Liver (tissue), 9 donors: ENCODE results near the gene HRH1. TPM values are rescaled to one million over a fixed set of nuclear protein-coding genes. Genes with fewer than 3 reads are reported as not detected.
"Not testable (repeated sequence)": the region's sequence is repeated elsewhere in the genome, so short reads cannot be mapped to it uniquely, and the experiment has no call there.

Experiments
- DNase-seq: peaks from one replicate; pipeline ENCODE4 v3.0.0-alpha.2; 2017; ENCODE audit warnings: low spot score
- H3K27ac ChIP-seq, 2 donors: one replicate each; pipeline ENCODE4 v1.7.0; 2013; ENCODE audit warnings: inconsistent platforms in 2 of 2, low read length in 2 of 2, control low read depth in 1 of 2, low read depth in 1 of 2, mild to moderate bottlenecking in 1 of 2
- H3K27me3 ChIP-seq, 4 donors: one replicate each; pipeline versions ENCODE4 v1.6.1 to v1.7.0; 2013; ENCODE audit warnings: low read length in 3 of 4, inconsistent platforms in 1 of 4, mild to moderate bottlenecking in 1 of 4, moderate library complexity in 1 of 4; ENCODE audit not compliant: control insufficient read depth in 4 of 4, insufficient read depth in 4 of 4
- H3K36me3 ChIP-seq, 4 donors: one replicate each; pipeline versions ENCODE4 v1.6.1 to v1.7.0; 2013; ENCODE audit warnings: low read length in 3 of 4, mild to moderate bottlenecking in 3 of 4, low read depth in 1 of 4, moderate library complexity in 1 of 4; ENCODE audit not compliant: control insufficient read depth in 4 of 4, insufficient read depth in 3 of 4
- H3K4me1 ChIP-seq, 4 donors: one replicate each; pipeline versions ENCODE4 v1.6.1 to v1.7.0; 2013; ENCODE audit warnings: low read length in 3 of 4, mild to moderate bottlenecking in 3 of 4, moderate library complexity in 1 of 4; ENCODE audit not compliant: control insufficient read depth in 4 of 4, insufficient read depth in 4 of 4
- H3K4me3 ChIP-seq, 3 donors: one replicate each; pipeline versions ENCODE4 v1.6.1 to v1.7.0; 2013; ENCODE audit warnings: low read length in 3 of 3, control low read depth in 1 of 3, low read depth in 1 of 3, mild to moderate bottlenecking in 1 of 3
- H3K9ac ChIP-seq, 2 donors: one replicate each; pipeline ENCODE4 v1.7.0; 2013; ENCODE audit warnings: low read length in 2 of 2, mild to moderate bottlenecking in 2 of 2, moderate library complexity in 2 of 2, control low read depth in 1 of 2, low read depth in 1 of 2
- H3K9me3 ChIP-seq, 4 donors: one replicate each; pipeline versions ENCODE4 v1.6.1 to v1.7.0; 2013; ENCODE audit warnings: low read length in 3 of 4; ENCODE audit not compliant: control insufficient read depth in 4 of 4
- EGR1 ChIP-seq, 2 donors: IDR thresholded peaks; 2 replicates each; pipeline ENCODE4 v1.6.1; 2016 to 2018; ENCODE audit warnings: antibody characterized with exemption in 2 of 2, low read depth in 2 of 2
- FOXA1 ChIP-seq: IDR thresholded peaks from 2 replicates; pipeline ENCODE4 v1.6.1; 2016; ENCODE audit warnings: antibody characterized with exemption
- FOXA2 ChIP-seq: IDR thresholded peaks from 2 replicates; pipeline ENCODE4 v1.6.1; 2016; ENCODE audit warnings: antibody characterized with exemption
- GABPA ChIP-seq, 2 donors: IDR thresholded peaks in 1 of 2; conservative IDR thresholded peaks in 1 of 2; 2 replicates each; pipeline ENCODE4 v1.6.1; 2016; ENCODE audit warnings: antibody characterized with exemption in 2 of 2, mild to moderate bottlenecking in 1 of 2, moderate library complexity in 1 of 2
- HNF4G ChIP-seq: IDR thresholded peaks from 2 replicates; pipeline ENCODE4 v1.6.1; 2016; ENCODE audit warnings: antibody characterized with exemption
- JUND ChIP-seq, 2 donors: IDR thresholded peaks; 2 replicates each; pipeline ENCODE4 v1.6.1; 2016; ENCODE audit warnings: antibody characterized with exemption in 2 of 2
- NR2F2 ChIP-seq: IDR thresholded peaks from 2 replicates; pipeline ENCODE4 v1.6.1; 2016; ENCODE audit warnings: antibody characterized with exemption
- RAD21 ChIP-seq, 2 donors: IDR thresholded peaks; 2 replicates each; pipeline ENCODE4 v1.6.1; 2016; ENCODE audit warnings: antibody characterized with exemption in 2 of 2, mild to moderate bottlenecking in 2 of 2
- RXRA ChIP-seq, 2 donors: IDR thresholded peaks; 2 replicates each; pipeline ENCODE4 v1.6.1; 2017 to 2018; ENCODE audit warnings: antibody characterized with exemption in 2 of 2, mild to moderate bottlenecking in 1 of 2
- SP1 ChIP-seq: IDR thresholded peaks from 2 replicates; pipeline ENCODE4 v1.6.1; 2018; ENCODE audit warnings: antibody characterized with exemption, mild to moderate bottlenecking
- TAF1 ChIP-seq: conservative IDR thresholded peaks from 2 replicates; pipeline ENCODE4 v1.6.1; 2016; ENCODE audit warnings: antibody characterized with exemption, mild to moderate bottlenecking
- YY1 ChIP-seq: IDR thresholded peaks from 2 replicates; pipeline ENCODE4 v1.6.1; 2016; ENCODE audit warnings: antibody characterized with exemption, mild to moderate bottlenecking
- WGBS: extraction: QIAGEN DNeasy Blood & Tissue Kit; methylation state at CpG from one replicate; pipeline ENCODE4 v1.1.7; 2013; 5-methylcytosine and 5-hydroxymethylcytosine counted together
- polyA plus RNA-seq, 2 donors: library from polyadenylated mRNA; stranded (reverse) in 1 of 2; unstranded in 1 of 2; fragments of 200-250 nt in 1 of 2; fragments of >200 nt in 1 of 2; fragmentation: Nextera tagmentation in 1 of 2; extraction: Ambion mirVana in 1 of 2; gene quantifications; one replicate each; pipeline versions ENCODE4 v1.2.1 to v1.2.3, GENCODE V29; 2013 to 2015
- total RNA-seq, 2 donors: library from RNA; depleted of rRNA; stranded (reverse); fragments of >200 nt; gene quantifications; one replicate each; pipeline ENCODE4 v1.2.3, GENCODE V29; 2014
- TF ChIP-seq, protein P1 (sequence below): fragments of 150-350 bp; IDR thresholded peaks from 2 replicates; pipeline ENCODE4 v1.5.1; 2017; ENCODE audit warnings: improper control_type of control experiment, low read depth, low read length; ENCODE audit not compliant: missing input control
- TF ChIP-seq, protein P2 (sequence below): IDR thresholded peaks from 2 replicates; pipeline ENCODE4 v1.6.1; 2016; ENCODE audit warnings: antibody characterized with exemption
- TF ChIP-seq, protein P3 (sequence below): IDR thresholded peaks from 2 replicates; pipeline ENCODE4 v1.6.1; 2016; ENCODE audit warnings: antibody characterized with exemption
- TF ChIP-seq, protein P4 (sequence below): IDR thresholded peaks from 2 replicates; pipeline ENCODE4 v1.6.1; 2016; ENCODE audit warnings: antibody characterized with exemption
- donor health status: healthy.
- donor health status: healthy.
- donor health status: healthy.
- donor health status: healthy.
- donor health status: healthy.

HRH1 gene
- total and polyA plus RNA-seq, 4 donors = 0.07 to 1.3 (median 0.31) TPM

DNA sequence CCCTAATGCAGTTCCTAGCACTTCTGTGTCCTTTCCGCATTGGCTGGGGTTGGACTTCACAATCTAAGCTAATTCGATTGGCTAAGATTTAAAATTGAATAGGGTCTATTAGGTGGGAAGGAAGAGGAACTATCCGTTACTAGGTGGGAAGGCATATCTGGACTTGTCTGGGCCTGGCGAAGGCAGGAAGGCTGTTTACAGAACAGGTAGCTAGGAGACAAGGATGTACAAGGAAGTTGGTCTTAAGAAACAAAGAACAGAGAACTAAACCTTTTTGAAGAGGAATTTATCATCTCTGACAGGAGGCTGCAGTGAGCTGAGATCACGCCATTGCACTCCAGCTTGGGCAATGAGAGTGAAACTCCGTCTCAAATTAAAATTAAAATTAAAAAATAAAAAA is 100.6 kb downstream of the HRH1 start:
- 84% methylated on average over 6 of the region's 6 CpGs for WGBS
- H3K27me3 ChIP-seq = peaks cover 0 to 2% (median 0%) of the 10 kb centered on the region in 4 donors
- no peak overlapping the region for H3K9ac ChIP-seq
- no peak overlapping the region for H3K27ac ChIP-seq
- H3K4me1 ChIP-seq = no peaks in the 10 kb centered on the region
- TF ChIP-seq NR2F2 (no peak), FOXA1 (no peak), FOXA2 (no peak), TAF1 (no peak), HNF4G (no peak), EGR1 (IDR thresholded peaks at IDR 0.05; ENCODE audit: low read depth in 2 of 2) (no peak), RAD21 (IDR thresholded peaks at IDR 0.05) (no peak), RXRA (IDR thresholded peaks at IDR 0.05) (no peak), SP1 (no peak), JUND (IDR thresholded peaks at IDR 0.05) (no peak), GABPA (IDR thresholded peaks at IDR 0.05 in 1 of 2, conservative IDR thresholded peaks at IDR 0.05 in 1 of 2) (no peak), YY1 (no peak)
- TF ChIP-seq, protein P1, sequence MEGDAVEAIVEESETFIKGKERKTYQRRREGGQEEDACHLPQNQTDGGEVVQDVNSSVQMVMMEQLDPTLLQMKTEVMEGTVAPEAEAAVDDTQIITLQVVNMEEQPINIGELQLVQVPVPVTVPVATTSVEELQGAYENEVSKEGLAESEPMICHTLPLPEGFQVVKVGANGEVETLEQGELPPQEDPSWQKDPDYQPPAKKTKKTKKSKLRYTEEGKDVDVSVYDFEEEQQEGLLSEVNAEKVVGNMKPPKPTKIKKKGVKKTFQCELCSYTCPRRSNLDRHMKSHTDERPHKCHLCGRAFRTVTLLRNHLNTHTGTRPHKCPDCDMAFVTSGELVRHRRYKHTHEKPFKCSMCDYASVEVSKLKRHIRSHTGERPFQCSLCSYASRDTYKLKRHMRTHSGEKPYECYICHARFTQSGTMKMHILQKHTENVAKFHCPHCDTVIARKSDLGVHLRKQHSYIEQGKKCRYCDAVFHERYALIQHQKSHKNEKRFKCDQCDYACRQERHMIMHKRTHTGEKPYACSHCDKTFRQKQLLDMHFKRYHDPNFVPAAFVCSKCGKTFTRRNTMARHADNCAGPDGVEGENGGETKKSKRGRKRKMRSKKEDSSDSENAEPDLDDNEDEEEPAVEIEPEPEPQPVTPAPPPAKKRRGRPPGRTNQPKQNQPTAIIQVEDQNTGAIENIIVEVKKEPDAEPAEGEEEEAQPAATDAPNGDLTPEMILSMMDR = no peak
- TF ChIP-seq, protein P2, sequence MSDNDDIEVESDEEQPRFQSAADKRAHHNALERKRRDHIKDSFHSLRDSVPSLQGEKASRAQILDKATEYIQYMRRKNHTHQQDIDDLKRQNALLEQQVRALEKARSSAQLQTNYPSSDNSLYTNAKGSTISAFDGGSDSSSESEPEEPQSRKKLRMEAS = no peak
- TF ChIP-seq, protein P3, sequence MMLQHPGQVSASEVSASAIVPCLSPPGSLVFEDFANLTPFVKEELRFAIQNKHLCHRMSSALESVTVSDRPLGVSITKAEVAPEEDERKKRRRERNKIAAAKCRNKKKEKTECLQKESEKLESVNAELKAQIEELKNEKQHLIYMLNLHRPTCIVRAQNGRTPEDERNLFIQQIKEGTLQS = no peak
- TF ChIP-seq, protein P4, sequence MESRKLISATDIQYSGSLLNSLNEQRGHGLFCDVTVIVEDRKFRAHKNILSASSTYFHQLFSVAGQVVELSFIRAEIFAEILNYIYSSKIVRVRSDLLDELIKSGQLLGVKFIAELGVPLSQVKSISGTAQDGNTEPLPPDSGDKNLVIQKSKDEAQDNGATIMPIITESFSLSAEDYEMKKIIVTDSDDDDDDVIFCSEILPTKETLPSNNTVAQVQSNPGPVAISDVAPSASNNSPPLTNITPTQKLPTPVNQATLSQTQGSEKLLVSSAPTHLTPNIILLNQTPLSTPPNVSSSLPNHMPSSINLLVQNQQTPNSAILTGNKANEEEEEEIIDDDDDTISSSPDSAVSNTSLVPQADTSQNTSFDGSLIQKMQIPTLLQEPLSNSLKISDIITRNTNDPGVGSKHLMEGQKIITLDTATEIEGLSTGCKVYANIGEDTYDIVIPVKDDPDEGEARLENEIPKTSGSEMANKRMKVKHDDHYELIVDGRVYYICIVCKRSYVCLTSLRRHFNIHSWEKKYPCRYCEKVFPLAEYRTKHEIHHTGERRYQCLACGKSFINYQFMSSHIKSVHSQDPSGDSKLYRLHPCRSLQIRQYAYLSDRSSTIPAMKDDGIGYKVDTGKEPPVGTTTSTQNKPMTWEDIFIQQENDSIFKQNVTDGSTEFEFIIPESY = no peak
- H3K4me3 ChIP-seq = no peak overlapping the region
- no peak for DNase-seq
- H3K36me3 ChIP-seq = no peaks in the 10 kb centered on the region
- no peaks in the 10 kb centered on the region for H3K9me3 ChIP-seq

DNA sequence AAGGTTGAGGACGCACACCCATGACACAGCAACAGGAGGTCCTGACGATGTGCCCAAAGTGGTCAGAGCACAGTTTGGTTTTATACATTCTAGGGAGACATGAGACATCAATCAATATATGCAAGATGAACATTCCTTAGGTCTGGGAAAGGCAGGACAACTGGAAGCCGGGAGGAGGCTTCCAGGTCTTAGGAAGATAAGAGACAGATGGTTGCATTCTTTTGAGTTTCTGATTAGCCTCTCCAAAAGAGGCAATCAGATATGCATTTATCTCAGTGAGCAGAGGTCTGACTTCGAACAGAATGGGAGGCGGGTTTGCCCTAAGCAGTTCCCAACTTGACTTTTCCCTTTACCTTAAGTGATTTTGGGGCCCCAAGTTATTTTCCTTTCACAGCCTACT is 101.2 kb downstream of the HRH1 start:
- 61% methylated on average over 5 of the region's 5 CpGs for WGBS
- not testable (repeated sequence) for H3K9ac ChIP-seq

DNA sequence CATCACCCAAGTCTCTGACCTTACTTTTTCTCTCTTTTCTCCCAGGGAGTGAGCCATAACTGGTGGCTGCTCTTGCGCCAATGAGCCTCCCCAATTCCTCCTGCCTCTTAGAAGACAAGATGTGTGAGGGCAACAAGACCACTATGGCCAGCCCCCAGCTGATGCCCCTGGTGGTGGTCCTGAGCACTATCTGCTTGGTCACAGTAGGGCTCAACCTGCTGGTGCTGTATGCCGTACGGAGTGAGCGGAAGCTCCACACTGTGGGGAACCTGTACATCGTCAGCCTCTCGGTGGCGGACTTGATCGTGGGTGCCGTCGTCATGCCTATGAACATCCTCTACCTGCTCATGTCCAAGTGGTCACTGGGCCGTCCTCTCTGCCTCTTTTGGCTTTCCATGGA is 104.7 kb downstream of the HRH1 start:
- WGBS = 94% methylated on average over 11 of the region's 11 CpGs
- H3K4me1 ChIP-seq = no peaks in the 10 kb centered on the region
- DNase-seq = no peak
- H3K27ac ChIP-seq = no peak overlapping the region
- TF ChIP-seq, protein P3 = no peak
- TF ChIP-seq FOXA1 = no peak
- TF ChIP-seq RXRA (IDR thresholded peaks at IDR 0.05) = no peak
- no peak for TF ChIP-seq JUND (IDR thresholded peaks at IDR 0.05)
- no peak for TF ChIP-seq FOXA2
- no peak for TF ChIP-seq RAD21 (IDR thresholded peaks at IDR 0.05)
- TF ChIP-seq, protein P1 = no peak
- no peak for TF ChIP-seq TAF1
- H3K9me3 ChIP-seq = no peaks in the 10 kb centered on the region
- H3K36me3 ChIP-seq = no peaks in the 10 kb centered on the region
- H3K4me3 ChIP-seq = no peak overlapping the region
- no peak overlapping the region for H3K9ac ChIP-seq
- peaks cover 0 to 2% (median 0%) of the 10 kb centered on the region in 4 donors for H3K27me3 ChIP-seq

More for the DNA sequence above, 101.2 kb downstream of the HRH1 start:
- not testable (repeated sequence) for DNase-seq, H3K27me3 ChIP-seq, H3K27ac ChIP-seq, H3K4me1 ChIP-seq, H3K4me3 ChIP-seq, H3K36me3 ChIP-seq, H3K9me3 ChIP-seq
